OCI-LY3 (cell line): ENCODE data around the gene MAN2A2.

ENCODE experiments used
- H2AFZ ChIP-seq: fragments of 200-600, 300-600 bp; shearing (Covaris generic); 2 replicates; pipeline ENCODE4 v1.6.0; 2014; ENCODE audit warnings: antibody characterized with exemption, low read depth, low read length
- H3K27ac ChIP-seq: fragments of 200-600, 300-600 bp; sonication (generic); 2 replicates; pipeline ENCODE4 v1.5.1; 2014; ENCODE audit warnings: mild to moderate bottlenecking, low read length, moderate library complexity, mixed read lengths
- H3K27me3 ChIP-seq: fragments of 200-600, 300-600 bp; sonication (generic); 2 replicates; pipeline ENCODE4 v1.6.1; 2014; ENCODE audit warnings: low read depth, low read length, mixed read lengths
- H3K36me3 ChIP-seq: fragments of 200-600, 300-600 bp; sonication (generic); replicated peaks from 2 replicates; pipeline ENCODE3; 2014; ENCODE audit warnings: low read depth, low read length, mixed read lengths
- H3K4me1 ChIP-seq: fragments of 300-600, 200-600 bp; sonication (generic); 2 replicates; pipeline ENCODE4 v1.6.1; 2014; ENCODE audit warnings: low read length, mixed read lengths
- H3K4me2 ChIP-seq: fragments of 200-600, 300-600 bp; sonication (generic); 2 replicates; pipeline ENCODE4 v1.6.1; 2014; ENCODE audit warnings: low read length, mixed read lengths
- H3K4me3 ChIP-seq: fragments of 300-600, 200-600 bp; sonication (generic); 2 replicates; pipeline ENCODE4 v1.5.1; 2014; ENCODE audit warnings: antibody characterized with exemption, mild to moderate bottlenecking, low read length, moderate library complexity
- H3K79me2 ChIP-seq: fragments of 300-600, 200-600 bp; shearing (Covaris generic); 2 replicates; pipeline ENCODE4 v1.6.1; 2014; ENCODE audit warnings: mild to moderate bottlenecking, low read length, mixed read lengths
- H3K9ac ChIP-seq: fragments of 300-600, 200-600 bp; shearing (Covaris generic); 2 replicates; pipeline ENCODE4 v1.6.0; 2014; ENCODE audit warnings: mild to moderate bottlenecking, low read length, moderate library complexity
- H3K9me3 ChIP-seq: fragments of 200-600, 300-600 bp; shearing (Covaris generic); 2 replicates; pipeline ENCODE4 v1.6.1; 2014; ENCODE audit warnings: low read length, mixed read lengths; ENCODE audit not compliant: insufficient read depth
- H4K20me1 ChIP-seq: fragments of 200-600, 300-600 bp; sonication (generic); 2 replicates; pipeline ENCODE4 v1.6.1; 2016; ENCODE audit warnings: low read length, mixed read lengths; ENCODE audit not compliant: insufficient read depth
- EZH2phosphoT487 ChIP-seq: fragments of 200-600 bp; shearing (Covaris generic); IDR thresholded peaks from 2 replicates; pipeline ENCODE4 v1.6.1; 2018; ENCODE audit warnings: antibody characterized with exemption, mixed run types, low read depth
- TF ChIP-seq, protein P1 (sequence below): fragments of 200-600, 300-600 bp; sonication (generic); IDR thresholded peaks from 2 replicates; pipeline ENCODE4 v1.5.1; 2014; ENCODE audit warnings: antibody characterized with exemption, low read length, low read depth

The MAN2A2 gene

DNA sequence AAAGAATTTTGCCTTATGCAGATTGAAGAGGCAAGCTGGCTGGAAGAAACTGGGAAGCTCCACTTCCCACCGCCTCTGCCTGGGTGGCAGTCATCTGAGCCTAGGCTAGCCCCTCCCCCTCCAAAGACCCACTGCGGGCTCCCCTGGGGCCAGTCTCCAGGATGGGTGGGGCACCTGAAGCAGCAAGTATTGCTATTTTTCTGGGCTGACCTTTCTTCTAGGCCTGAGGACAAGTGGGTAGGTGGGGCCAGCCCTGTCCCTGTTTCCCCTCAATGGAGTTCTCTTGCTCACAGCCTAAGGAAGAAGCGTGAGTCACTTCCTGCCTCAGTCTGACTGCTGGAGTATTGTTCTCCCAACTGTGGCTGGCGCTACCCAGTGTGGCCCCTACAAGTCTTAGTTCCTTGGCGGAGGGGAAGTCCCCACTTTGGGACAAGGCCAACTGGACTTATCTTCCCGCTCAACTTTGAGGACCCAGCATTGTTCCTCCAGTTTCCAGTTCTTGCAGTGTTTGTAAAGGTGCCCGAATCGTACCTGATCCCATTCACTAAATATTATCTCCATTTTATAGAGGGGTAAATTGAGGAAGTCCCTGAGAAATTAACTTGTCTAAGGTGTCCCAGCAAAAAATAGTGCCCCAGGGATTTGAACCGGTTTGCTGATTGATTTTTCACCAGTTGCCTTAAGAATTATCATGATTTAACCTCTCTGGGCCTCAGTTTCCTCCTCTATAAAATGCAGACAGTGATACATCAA is 33.3 kb upstream of the MAN2A2 start:
- Histone ChIP-seq H2AFZ (no peak overlapping the region), H3K4me3 (no peak overlapping the region), H3K36me3 (no peaks in the 10 kb centered on the region), H3K4me1 (peaks cover 29% of the 10 kb centered on the region), H3K9ac (no peak overlapping the region), H3K9me3 (no peaks in the 10 kb centered on the region), H4K20me1 (no peaks in the 10 kb centered on the region), H3K79me2 (peaks cover 16% of the 10 kb centered on the region), H3K27ac (no peak overlapping the region), H3K4me2 (peak overlapping the region; percentile 98), H3K27me3 (peaks cover 18% of the 10 kb centered on the region)
- TF ChIP-seq, protein P1, sequence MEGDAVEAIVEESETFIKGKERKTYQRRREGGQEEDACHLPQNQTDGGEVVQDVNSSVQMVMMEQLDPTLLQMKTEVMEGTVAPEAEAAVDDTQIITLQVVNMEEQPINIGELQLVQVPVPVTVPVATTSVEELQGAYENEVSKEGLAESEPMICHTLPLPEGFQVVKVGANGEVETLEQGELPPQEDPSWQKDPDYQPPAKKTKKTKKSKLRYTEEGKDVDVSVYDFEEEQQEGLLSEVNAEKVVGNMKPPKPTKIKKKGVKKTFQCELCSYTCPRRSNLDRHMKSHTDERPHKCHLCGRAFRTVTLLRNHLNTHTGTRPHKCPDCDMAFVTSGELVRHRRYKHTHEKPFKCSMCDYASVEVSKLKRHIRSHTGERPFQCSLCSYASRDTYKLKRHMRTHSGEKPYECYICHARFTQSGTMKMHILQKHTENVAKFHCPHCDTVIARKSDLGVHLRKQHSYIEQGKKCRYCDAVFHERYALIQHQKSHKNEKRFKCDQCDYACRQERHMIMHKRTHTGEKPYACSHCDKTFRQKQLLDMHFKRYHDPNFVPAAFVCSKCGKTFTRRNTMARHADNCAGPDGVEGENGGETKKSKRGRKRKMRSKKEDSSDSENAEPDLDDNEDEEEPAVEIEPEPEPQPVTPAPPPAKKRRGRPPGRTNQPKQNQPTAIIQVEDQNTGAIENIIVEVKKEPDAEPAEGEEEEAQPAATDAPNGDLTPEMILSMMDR: no peak
- no peak for TF ChIP-seq EZH2phosphoT487

DNA sequence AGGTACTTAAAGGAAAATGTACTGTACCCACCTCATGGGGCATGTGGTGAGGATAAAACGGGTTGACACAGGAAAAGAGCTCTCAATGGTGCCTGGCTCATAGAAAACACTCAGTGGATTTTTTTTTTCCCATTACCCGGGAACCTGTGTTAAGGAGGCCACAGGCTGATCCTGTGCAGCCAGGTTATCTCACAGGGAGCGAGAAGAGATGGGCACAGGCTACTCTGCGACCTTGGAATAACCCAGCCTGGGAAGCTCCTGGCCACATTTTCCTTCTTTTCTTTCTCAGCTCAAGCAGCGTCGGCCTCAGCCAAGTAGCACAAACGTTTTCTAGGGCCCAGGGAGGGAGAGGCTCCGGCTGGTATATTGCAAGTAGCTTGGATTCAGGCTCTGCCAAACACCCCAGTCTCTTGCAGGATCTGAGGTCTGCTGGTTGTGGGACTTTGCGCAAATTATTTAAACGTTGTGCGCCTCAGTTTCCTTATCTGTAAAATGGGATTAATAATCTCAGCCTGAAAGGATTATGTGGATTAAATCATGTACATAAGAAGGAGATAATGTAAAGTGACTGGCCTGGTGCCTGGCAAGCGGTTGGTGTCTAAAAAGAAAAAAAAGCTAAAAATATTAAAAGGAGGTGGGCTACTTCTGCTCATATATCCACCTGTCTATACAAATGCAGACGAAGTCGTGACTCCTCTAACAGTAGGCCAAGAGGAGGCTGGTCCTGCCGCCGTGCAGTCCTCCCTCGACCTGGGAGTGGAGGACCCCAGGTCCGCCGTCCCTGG is 32.6 kb upstream of the MAN2A2 start:
- Histone ChIP-seq H3K36me3 (no peaks in the 10 kb centered on the region), H3K4me1 (peaks cover 29% of the 10 kb centered on the region), H4K20me1 (no peaks in the 10 kb centered on the region), H3K4me3 (peak overlapping the region; percentile 81), H3K4me2 (peak overlapping the region; percentile 98), H3K9ac (peak overlapping the region; percentile 70), H3K79me2 (peaks cover 16% of the 10 kb centered on the region), H2AFZ (peak overlapping the region; percentile 13; the same call in 1 of the 2 replicates), H3K27me3 (peaks cover 18% of the 10 kb centered on the region), H3K9me3 (no peaks in the 10 kb centered on the region), H3K27ac (no peak overlapping the region)
- TF ChIP-seq, protein P1: no peak
- TF ChIP-seq EZH2phosphoT487: no peak

DNA sequence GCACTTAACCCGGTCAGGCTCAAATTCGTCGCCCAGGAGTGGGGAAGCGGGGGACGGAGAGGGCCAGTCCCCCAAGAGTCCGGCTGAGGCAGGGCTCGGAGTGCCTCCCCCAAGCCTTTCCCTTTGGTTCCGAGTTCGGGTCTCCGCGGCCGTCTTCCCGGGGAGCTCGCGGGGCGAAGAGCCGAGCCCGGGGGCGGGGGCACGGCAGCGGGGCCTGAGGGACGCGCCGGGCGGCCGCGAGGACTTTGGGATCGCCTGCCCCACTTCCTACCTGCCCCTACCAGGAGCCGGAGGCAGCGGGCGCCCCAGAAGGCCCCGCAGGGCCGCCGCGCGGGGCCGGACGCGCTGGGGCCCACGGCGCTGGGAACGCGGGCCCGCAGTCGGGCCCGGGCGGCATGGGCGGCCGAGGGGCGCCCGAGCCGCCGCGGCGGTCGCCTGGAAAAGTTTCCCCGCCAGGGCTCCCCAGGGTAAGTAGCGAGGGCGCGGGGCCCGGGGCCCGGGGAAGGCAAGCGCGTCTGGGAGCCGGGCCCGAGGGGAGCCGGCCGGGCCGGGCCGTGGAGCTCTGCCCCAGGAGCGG is 31.9 kb upstream of the MAN2A2 start:
- no peaks in the 10 kb centered on the region for H4K20me1 ChIP-seq
- H3K4me2 ChIP-seq: peak overlapping the region; percentile 98
- no peaks in the 10 kb centered on the region for H3K9me3 ChIP-seq
- H3K4me3 ChIP-seq: peak overlapping the region; percentile 81
- peaks cover 13% of the 10 kb centered on the region for H3K27me3 ChIP-seq
- TF ChIP-seq EZH2phosphoT487: no peak
- TF ChIP-seq, protein P1: no peak
- H3K27ac ChIP-seq: peak overlapping the region; percentile 5; the same call in 1 of the 2 replicates
- H3K4me1 ChIP-seq: peaks cover 29% of the 10 kb centered on the region
- peak overlapping the region; percentile 13; the same call in 1 of the 2 replicates for H2AFZ ChIP-seq
- peaks cover 16% of the 10 kb centered on the region for H3K79me2 ChIP-seq
- no peaks in the 10 kb centered on the region for H3K36me3 ChIP-seq
- peak overlapping the region; percentile 70 for H3K9ac ChIP-seq
